Endothelial cell of umbilical vein (primary cell): ENCODE measurements around the gene ATP13A4. TPM values are rescaled to one million over a fixed set of nuclear protein-coding genes. Genes with fewer than 3 reads are reported as not detected.

Experiments used
- BruUV-seq: library from RNA; stranded (reverse); fragments of 400-500 nt; replicated peaks from 2 replicates; lab custom pipeline; 2021; lab: Mats Ljungman, UMichigan
- CTCF ChIA-PET: fragments of 300-600, 350-600 bp; sonication (Branson Sonifier 250); formaldehyde crosslinking; loops from one replicate; lab custom pipeline; 2021; ENCODE audit warnings: antibody characterized with exemption, inconsistent platforms; lab: Charles Lee
- POLR2A ChIA-PET: fragments of 300-600, 350-600 bp; sonication (Branson Sonifier 250); formaldehyde crosslinking; loops from one replicate; lab custom pipeline; 2021; ENCODE audit warnings: antibody characterized with exemption, inconsistent platforms; lab: Charles Lee
- DNase-seq: peaks from one replicate; pipeline ENCODE4 v3.0.0-alpha.2; 2011; ENCODE audit warnings: low read depth, low spot score
- FAIRE-seq: peaks from 2 replicates; lab custom pipeline; 2011; peaks lifted over from hg19 to GRCh38; lab: Jason Lieb, UNC
- H2AFZ ChIP-seq: 2 replicates; pipeline ENCODE4 v1.6.0; 2012; ENCODE audit warnings: low read depth, low read length, control low read depth, inconsistent platforms
- H3K27ac ChIP-seq: 2 replicates; pipeline ENCODE4 v1.5.1; 2011; ENCODE audit warnings: low read depth, mild to moderate bottlenecking, control low read depth, low read length, moderate library complexity; ENCODE audit not compliant: insufficient read depth
- H3K27me3 ChIP-seq, 2 experiments: 2 replicates each; pipeline versions ENCODE4 v1.6.0 to v1.6.1; 2011; ENCODE audit warnings: low read length in 2 of 2, mixed read lengths in 1 of 2; ENCODE audit not compliant: control insufficient read depth in 2 of 2, insufficient read depth in 2 of 2
- H3K36me3 ChIP-seq, 2 experiments: 2 replicates in 1 of 2; 3 replicates in 1 of 2; pipeline ENCODE4 v1.5.1; 2011; ENCODE audit warnings: low read length in 2 of 2, mild to moderate bottlenecking in 1 of 2, moderate library complexity in 1 of 2; ENCODE audit not compliant: control insufficient read depth in 2 of 2, insufficient read depth in 2 of 2; ENCODE audit errors: extremely low read depth in 1 of 2
- H3K4me1 ChIP-seq: 3 replicates; pipeline ENCODE4 v1.5.1; 2011; ENCODE audit warnings: mild to moderate bottlenecking, low read length; ENCODE audit not compliant: control insufficient read depth, insufficient read depth; ENCODE audit errors: extremely low read depth
- H3K4me2 ChIP-seq: 2 replicates; pipeline ENCODE4 v1.6.1; 2011; ENCODE audit warnings: low read length, control low read depth, mixed read lengths; ENCODE audit not compliant: insufficient read depth
- H3K4me3 ChIP-seq, 3 experiments: fragments of 200-600 bp in 1 of 3; sonication (generic), shearing (Covaris generic) in 1 of 3; replicated peaks in 1 of 3; 2 replicates each; pipeline ENCODE4 v1.5.1; 2011 to 2016; ENCODE audit warnings: control low read depth in 3 of 3, low read length in 3 of 3, mild to moderate bottlenecking in 2 of 3, inconsistent platforms in 1 of 3, low read depth in 1 of 3, moderate library complexity in 1 of 3; ENCODE audit not compliant: insufficient read depth in 1 of 3
- H3K79me2 ChIP-seq: 2 replicates; pipeline ENCODE4 v1.6.0; 2012; ENCODE audit warnings: low read length, inconsistent platforms; ENCODE audit not compliant: control insufficient read depth, insufficient read depth
- H3K9ac ChIP-seq: replicated peaks from 2 replicates; pipeline ENCODE3; 2011; ENCODE audit warnings: low read length, control low read depth; ENCODE audit not compliant: insufficient read depth; ENCODE audit errors: extremely low read depth
- H3K9me1 ChIP-seq: replicated peaks from 3 replicates; pipeline ENCODE4 v1.6.0; 2011; ENCODE audit warnings: mild to moderate bottlenecking, low read length; ENCODE audit not compliant: control insufficient read depth, insufficient read depth; ENCODE audit errors: extremely low read depth
- H3K9me3 ChIP-seq: replicated peaks from 2 replicates; pipeline ENCODE4 v1.5.1; 2012; ENCODE audit warnings: low read length, inconsistent platforms; ENCODE audit not compliant: control insufficient read depth, insufficient read depth
- H4K20me1 ChIP-seq: replicated peaks from 2 replicates; pipeline ENCODE3; 2011; ENCODE audit warnings: mild to moderate bottlenecking, low read length; ENCODE audit not compliant: control insufficient read depth, insufficient read depth; ENCODE audit errors: extremely low read depth
- EZH2 ChIP-seq: IDR thresholded peaks from 2 replicates; pipeline ENCODE4 v1.6.1; 2012; ENCODE audit warnings: borderline replicate concordance, low read depth, mild to moderate bottlenecking, moderate library complexity, low read length, inconsistent platforms; ENCODE audit not compliant: severe bottlenecking
- GATA2 ChIP-seq: IDR thresholded peaks from 2 replicates; pipeline ENCODE4 v1.7.0; 2011; ENCODE audit warnings: low read depth, mild to moderate bottlenecking, moderate library complexity, mixed read lengths, low read length; ENCODE audit not compliant: insufficient read length, insufficient read depth
- JUN ChIP-seq: IDR thresholded peaks from 2 replicates; pipeline ENCODE4 v1.6.1; 2011; ENCODE audit warnings: borderline replicate concordance, low read depth; ENCODE audit not compliant: insufficient read length, insufficient read depth
- MYC ChIP-seq: IDR thresholded peaks from one replicate; pipeline ENCODE4 v1.6.1; 2011; ENCODE audit warnings: mild to moderate bottlenecking, low read depth, low read length
- POLR2A ChIP-seq: IDR thresholded peaks from 2 replicates; pipeline ENCODE4 v1.6.1; 2012; ENCODE audit warnings: low read depth, mild to moderate bottlenecking, control low read depth, low read length
- POLR2AphosphoS5 ChIP-seq: IDR thresholded peaks from 2 replicates; pipeline ENCODE4 v1.6.1; 2012; ENCODE audit warnings: low read depth, mild to moderate bottlenecking, control low read depth, low read length, moderate library complexity; ENCODE audit not compliant: insufficient read depth
- dilution Hi-C: fragments of 300-500 bp; cut with MboI; formaldehyde crosslinking; loops from one replicate; pipeline ENCODE4 v1.15.0; 2019; ENCODE audit warnings: low sequenced_read_pairs; ENCODE audit not compliant: extremely low pct_ligation_motif_present
- intact Hi-C: fragments of 100-400 bp; cut with micrococcal nuclease; formaldehyde crosslinking; loops from one replicate; pipeline ENCODE4 v1.10.0; 2022
- polyA plus RNA-seq, 4 experiments: library from polyadenylated mRNA; depleted of rRNA in 3 of 4; stranded (reverse) in 3 of 4; unstranded in 1 of 4; fragments of >200 nt; gene quantifications; 2 replicates each; pipeline versions ENCODE4 v1.2.1 to v1.2.3, GENCODE V29; 2011 to 2012; ENCODE audit warnings: missing spikeins in 1 of 4
- total RNA-seq: library from RNA; stranded (reverse); gene quantifications from 2 replicates; pipeline ENCODE4 v1.2.3, GENCODE V29; 2021
- TF ChIP-seq, protein P1 (sequence below), 2 donors: IDR thresholded peaks; 1 replicate in 1 of 2; 2 replicates in 1 of 2; pipeline ENCODE4 v1.5.1; 2011; ENCODE audit warnings: low read length in 2 of 2, mild to moderate bottlenecking in 2 of 2, moderate library complexity in 2 of 2, control low read depth in 1 of 2, inconsistent platforms in 1 of 2, low read depth in 1 of 2; ENCODE audit not compliant: insufficient read depth in 1 of 2; ENCODE audit errors: extremely low read depth in 1 of 2

The ATP13A4 gene
- total and polyA plus RNA-seq, 2 donors (not counting 3 experiments of a cell fraction or from before 2014, with no cell fraction given): not detected

- no peaks in the 10 kb centered on the region for H3K36me3 ChIP-seq
- dilution Hi-C loops: no loop called here
- no peak overlapping the region for H3K4me2 ChIP-seq
- H3K27me3 ChIP-seq: peaks cover 1% of the 10 kb centered on the region in 2 experiments
- H3K9me3 ChIP-seq: no peaks in the 10 kb centered on the region
- DNase-seq (no peak), FAIRE-seq (no peak)
- no peaks in the 10 kb centered on the region for H4K20me1 ChIP-seq
- no peaks in the 10 kb centered on the region for H3K4me1 ChIP-seq
- H2AFZ ChIP-seq: no peak overlapping the region
- H3K79me2 ChIP-seq: no peaks in the 10 kb centered on the region
- ChIA-PET CTCF (interaction anchor here (1.1 kb wide), 1 partner anchor 13 kb away, joined by 3 read pairs; no protein-coding TSS in a partner anchor), POLR2A (no interaction called here)
- no TSS peak for BruUV-seq
- H3K9me1 ChIP-seq: no peaks in the 10 kb centered on the region
- no peak overlapping the region for H3K9ac ChIP-seq
- H3K4me3 ChIP-seq: no peak overlapping the region
- no peak overlapping the region for H3K27ac ChIP-seq
- no peak for TF ChIP-seq EZH2
- TF ChIP-seq, protein P1, sequence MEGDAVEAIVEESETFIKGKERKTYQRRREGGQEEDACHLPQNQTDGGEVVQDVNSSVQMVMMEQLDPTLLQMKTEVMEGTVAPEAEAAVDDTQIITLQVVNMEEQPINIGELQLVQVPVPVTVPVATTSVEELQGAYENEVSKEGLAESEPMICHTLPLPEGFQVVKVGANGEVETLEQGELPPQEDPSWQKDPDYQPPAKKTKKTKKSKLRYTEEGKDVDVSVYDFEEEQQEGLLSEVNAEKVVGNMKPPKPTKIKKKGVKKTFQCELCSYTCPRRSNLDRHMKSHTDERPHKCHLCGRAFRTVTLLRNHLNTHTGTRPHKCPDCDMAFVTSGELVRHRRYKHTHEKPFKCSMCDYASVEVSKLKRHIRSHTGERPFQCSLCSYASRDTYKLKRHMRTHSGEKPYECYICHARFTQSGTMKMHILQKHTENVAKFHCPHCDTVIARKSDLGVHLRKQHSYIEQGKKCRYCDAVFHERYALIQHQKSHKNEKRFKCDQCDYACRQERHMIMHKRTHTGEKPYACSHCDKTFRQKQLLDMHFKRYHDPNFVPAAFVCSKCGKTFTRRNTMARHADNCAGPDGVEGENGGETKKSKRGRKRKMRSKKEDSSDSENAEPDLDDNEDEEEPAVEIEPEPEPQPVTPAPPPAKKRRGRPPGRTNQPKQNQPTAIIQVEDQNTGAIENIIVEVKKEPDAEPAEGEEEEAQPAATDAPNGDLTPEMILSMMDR (IDR thresholded peaks at IDR 0.05; ENCODE audit: extremely low read depth in 1 of 2, insufficient read depth in 1 of 2, low read depth in 1 of 2, low read length in 2 of 2): no peak
- TF ChIP-seq MYC: no peak
- no peak for TF ChIP-seq GATA2
- TF ChIP-seq POLR2AphosphoS5: no peak
- no peak for TF ChIP-seq JUN
- no peak for TF ChIP-seq POLR2A
- intact Hi-C loops: no loop called here
Observed at GRCh38 chr3:193481436-193481835, 73.3 kb downstream of the ATP13A4 start.
